Fibroblast of lung (primary cell): ENCODE measurements around the gene ETFA. TPM values are rescaled to one million over a fixed set of nuclear protein-coding genes. Genes with fewer than 3 reads are reported as not detected.

Source experiments
- DNase-seq, 2 donors: peaks; one replicate each; pipeline versions ENCODE4 v3.0.0 to v3.0.0-alpha.2; 2010; ENCODE audit warnings: low read depth in 2 of 2
- H2AFZ ChIP-seq: 2 replicates; pipeline ENCODE4 v1.5.1; 2012; ENCODE audit warnings: low read length, control low read depth, inconsistent platforms
- H3K27ac ChIP-seq: 2 replicates; pipeline ENCODE4 v1.5.1; 2011; ENCODE audit warnings: low read length, control low read depth; ENCODE audit not compliant: insufficient read depth
- H3K27me3 ChIP-seq: 2 replicates; pipeline ENCODE4 v1.5.1; 2011; ENCODE audit warnings: mild to moderate bottlenecking, low read length; ENCODE audit not compliant: control insufficient read depth, insufficient read depth
- H3K36me3 ChIP-seq: 2 replicates; pipeline ENCODE4 v1.5.1; 2011; ENCODE audit warnings: low read length; ENCODE audit not compliant: control insufficient read depth, insufficient read depth
- H3K4me1 ChIP-seq: 2 replicates; pipeline ENCODE4 v1.5.1; 2011; ENCODE audit warnings: low read length; ENCODE audit not compliant: control insufficient read depth, insufficient read depth; ENCODE audit errors: extremely low read depth
- H3K4me2 ChIP-seq: 2 replicates; pipeline ENCODE4 v1.5.1; 2011; ENCODE audit warnings: low read length, control low read depth; ENCODE audit not compliant: insufficient read depth; ENCODE audit errors: extremely low read depth
- H3K4me3 ChIP-seq, 4 experiments: fragments of 200-600 bp in 1 of 4; sonication (generic) in 1 of 4; replicated peaks in 1 of 4; 2 replicates each; pipeline ENCODE4 v1.5.1; 2011 to 2016; ENCODE audit warnings: low read length in 4 of 4, low read depth in 3 of 4, mild to moderate bottlenecking in 3 of 4, control low read depth in 2 of 4, inconsistent platforms in 1 of 4, mixed read lengths in 1 of 4; ENCODE audit not compliant: insufficient read depth in 1 of 4; ENCODE audit errors: control extremely low read depth in 1 of 4
- H3K79me2 ChIP-seq: 2 replicates; pipeline ENCODE4 v1.5.1; 2012; ENCODE audit warnings: mild to moderate bottlenecking, low read length, inconsistent platforms; ENCODE audit not compliant: control insufficient read depth, insufficient read depth
- H3K9ac ChIP-seq: 2 replicates; pipeline ENCODE4 v1.5.1; 2011; ENCODE audit warnings: mild to moderate bottlenecking, low read length, control low read depth; ENCODE audit not compliant: insufficient read depth
- H3K9me3 ChIP-seq: 2 replicates; pipeline ENCODE4 v1.5.1; 2012; ENCODE audit warnings: low read depth, low read length; ENCODE audit not compliant: control insufficient read depth, insufficient read depth
- H4K20me1 ChIP-seq: 2 replicates; pipeline ENCODE4 v1.5.1; 2011; ENCODE audit warnings: low read length; ENCODE audit not compliant: control insufficient read depth, insufficient read depth; ENCODE audit errors: extremely low read depth
- CTCF ChIP-seq, 2 donors: IDR thresholded peaks in 1 of 2; conservative IDR thresholded peaks in 1 of 2; 1 replicate in 1 of 2; 2 replicates in 1 of 2; pipeline ENCODE4 v1.5.1; 2011 to 2012; ENCODE audit warnings: low read length in 2 of 2, control low read depth in 1 of 2, inconsistent platforms in 1 of 2, low read depth in 1 of 2, mild to moderate bottlenecking in 1 of 2
- EZH2 ChIP-seq: IDR thresholded peaks from 2 replicates; pipeline ENCODE4 v1.5.1; 2012; ENCODE audit warnings: low read length, control low read depth, mild to moderate bottlenecking; ENCODE audit errors: missing control alignments
- polyA plus RNA-seq, 2 donors: library from polyadenylated mRNA; depleted of rRNA in 1 of 2; stranded (reverse) in 1 of 2; unstranded in 1 of 2; fragments of >200 nt; gene quantifications; 2 replicates each; pipeline ENCODE4 v1.2.1, GENCODE V29; 2011 to 2012; ENCODE audit warnings: missing spikeins in 1 of 2
- total RNA-seq: library from RNA; depleted of rRNA; stranded (reverse); fragments of >200 nt; gene quantifications from 2 replicates; pipeline ENCODE4 v1.2.1, GENCODE V29; 2014

The ETFA gene
- total and polyA plus RNA-seq, 2 donors (not counting 1 experiment from before 2014, with no cell fraction given), result 129 to 161 TPM

- Histone ChIP-seq H3K36me3 (no peaks in the 10 kb centered on the region), H3K4me3 (no peak overlapping the region), H3K27me3 (peaks cover 62% of the 10 kb centered on the region), H3K9me3 (no peaks in the 10 kb centered on the region), H4K20me1 (no peaks in the 10 kb centered on the region), H3K27ac (no peak overlapping the region), H3K9ac (no peak overlapping the region), H3K4me1 (no peaks in the 10 kb centered on the region), H2AFZ (no peak overlapping the region), H3K79me2 (no peaks in the 10 kb centered on the region), H3K4me2 (no peak overlapping the region)
- DNase-seq, result no peak
- TF ChIP-seq EZH2 (no peak), CTCF (conservative IDR thresholded peaks at IDR 0.05 in 1 of 2, IDR thresholded peaks at IDR 0.05 in 1 of 2; ENCODE audit: low read depth in 1 of 2, low read length in 2 of 2) (no peak)
These were observed 33.8 kb upstream of the ETFA start for GRCh38 chr15:76344893-76345582.

- Histone ChIP-seq H3K79me2 (no peaks in the 10 kb centered on the region), H3K36me3 (no peaks in the 10 kb centered on the region), H3K9ac (no peak overlapping the region), H3K4me1 (no peaks in the 10 kb centered on the region), H3K4me2 (no peak overlapping the region), H3K27me3 (peaks cover 76% of the 10 kb centered on the region), H3K9me3 (no peaks in the 10 kb centered on the region), H2AFZ (no peak overlapping the region), H4K20me1 (no peaks in the 10 kb centered on the region), H3K27ac (no peak overlapping the region), H3K4me3 (no peak overlapping the region)
- no peak for DNase-seq
- no peak for TF ChIP-seq CTCF (conservative IDR thresholded peaks at IDR 0.05 in 1 of 2, IDR thresholded peaks at IDR 0.05 in 1 of 2; ENCODE audit: low read depth in 1 of 2, low read length in 2 of 2)
- peak; percentile 76 for TF ChIP-seq EZH2
These were observed 32.2 kb upstream of the ETFA start for GRCh38 chr15:76343313-76343996.

- no peak for TF ChIP-seq EZH2
- no peak for TF ChIP-seq CTCF (conservative IDR thresholded peaks at IDR 0.05 in 1 of 2, IDR thresholded peaks at IDR 0.05 in 1 of 2; ENCODE audit: low read depth in 1 of 2, low read length in 2 of 2)
- Histone ChIP-seq H3K79me2 (no peaks in the 10 kb centered on the region), H3K9ac (no peak overlapping the region), H3K27me3 (peaks cover 85% of the 10 kb centered on the region), H3K27ac (no peak overlapping the region), H4K20me1 (no peaks in the 10 kb centered on the region), H3K4me2 (no peak overlapping the region), H3K36me3 (no peaks in the 10 kb centered on the region), H2AFZ (no peak overlapping the region), H3K4me1 (no peaks in the 10 kb centered on the region), H3K4me3 (no peak overlapping the region), H3K9me3 (no peaks in the 10 kb centered on the region)
- DNase-seq, result no peak
These were observed 31.3 kb upstream of the ETFA start for GRCh38 chr15:76342382-76343201.
